Measurements from ENCODE around the gene HHAT. TPM values are rescaled to one million over a fixed set of nuclear protein-coding genes. Genes with fewer than 3 reads are reported as not detected.

Gene HHAT
- total RNA-seq, 1 donor from 2014 or later, result 2.3 TPM

- Mint-ChIP-seq H3K27me3 (ENCODE audit: unreplicated experiment) (no peaks in the 10 kb centered on the region), H3K4me3 (ENCODE audit: unreplicated experiment) (no peak overlapping the region), H3K36me3 (ENCODE audit: unreplicated experiment) (no peaks in the 10 kb centered on the region), H3K9me3 (ENCODE audit: unreplicated experiment) (no peaks in the 10 kb centered on the region), H3K27ac (ENCODE audit: unreplicated experiment) (no peak overlapping the region), H3K4me1 (ENCODE audit: low read depth, unreplicated experiment) (peaks cover 3% of the 10 kb centered on the region)
- TF ChIP-seq CTCF (IDR thresholded peaks at IDR 0.05; ENCODE audit: partially characterized antibody, unreplicated experiment), result no peak
- no peak for DNase-seq
These were observed 188.2 kb downstream of the HHAT start for GRCh38 chr1:210516697-210517459.

GRCh38 chr1:210523830-210524229 is 195.1 kb downstream of the HHAT start:
- no peak for TF ChIP-seq CTCF (IDR thresholded peaks at IDR 0.05; ENCODE audit: partially characterized antibody, unreplicated experiment)
- Mint-ChIP-seq H3K4me1 (ENCODE audit: low read depth, unreplicated experiment) (peaks cover 3% of the 10 kb centered on the region), H3K36me3 (ENCODE audit: unreplicated experiment) (no peaks in the 10 kb centered on the region), H3K27ac (ENCODE audit: unreplicated experiment) (no peak overlapping the region), H3K27me3 (ENCODE audit: unreplicated experiment) (no peaks in the 10 kb centered on the region), H3K4me3 (ENCODE audit: unreplicated experiment) (no peak overlapping the region), H3K9me3 (ENCODE audit: unreplicated experiment) (no peaks in the 10 kb centered on the region)
- no peak for DNase-seq

- Mint-ChIP-seq H3K27ac (ENCODE audit: unreplicated experiment) (no peak overlapping the region), H3K4me1 (ENCODE audit: low read depth, unreplicated experiment) (peaks cover 3% of the 10 kb centered on the region), H3K9me3 (ENCODE audit: unreplicated experiment) (no peaks in the 10 kb centered on the region), H3K36me3 (ENCODE audit: unreplicated experiment) (no peaks in the 10 kb centered on the region), H3K4me3 (ENCODE audit: unreplicated experiment) (no peak overlapping the region), H3K27me3 (ENCODE audit: unreplicated experiment) (no peaks in the 10 kb centered on the region)
- no peak for DNase-seq
- TF ChIP-seq CTCF (IDR thresholded peaks at IDR 0.05; ENCODE audit: partially characterized antibody, unreplicated experiment), result no peak
These were observed 197.2 kb downstream of the HHAT start for GRCh38 chr1:210525716-210526454.

GRCh38 chr1:210527091-210527490 is 198.4 kb downstream of the HHAT start:
- no peaks in the 10 kb centered on the region for H3K36me3 Mint-ChIP-seq (ENCODE audit: unreplicated experiment)
- TF ChIP-seq CTCF (IDR thresholded peaks at IDR 0.05; ENCODE audit: partially characterized antibody, unreplicated experiment), result no peak
- H3K27me3 Mint-ChIP-seq (ENCODE audit: unreplicated experiment), result no peaks in the 10 kb centered on the region
- H3K4me1 Mint-ChIP-seq (ENCODE audit: low read depth, unreplicated experiment), result peaks cover 3% of the 10 kb centered on the region
- no peak overlapping the region for H3K27ac Mint-ChIP-seq (ENCODE audit: unreplicated experiment)
- DNase-seq, result no peak
- H3K4me3 Mint-ChIP-seq (ENCODE audit: unreplicated experiment), result no peak overlapping the region
- H3K9me3 Mint-ChIP-seq (ENCODE audit: unreplicated experiment), result no peaks in the 10 kb centered on the region
